Cerebellar cortex (tissue), 1 donor: ENCODE results near the gene DRAP1.

Source experiments
- DNase-seq: peaks from one replicate; pipeline ENCODE4 v3.0.0-alpha.2; 2015; ENCODE audit warnings: low spot score

The DRAP1 gene

GRCh38 chr11:65919141-65919572 is at the start of gene DRAP1:
DRAP1 (plus strand) TSS chr11:65919426; CDS start chr11:65919502, 76 bp downstream.
- DNase-seq, result peak; percentile 99

GRCh38 chr11:65869643-65870306 is 49.5 kb upstream of the DRAP1 start:
- DNase-seq, result no peak

GRCh38 chr11:65870307-65870658 is 48.9 kb upstream of the DRAP1 start:
- DNase-seq, result no peak

- no peak for DNase-seq
These were observed 48.2 kb upstream of the DRAP1 start for GRCh38 chr11:65870706-65871681.

GRCh38 chr11:65871811-65872548 is 47.2 kb upstream of the DRAP1 start:
- no peak for DNase-seq

GRCh38 chr11:65872586-65873317 is 46.5 kb upstream of the DRAP1 start, which contains the start of gene EFEMP2:
EFEMP2 (minus strand) TSS chr11:65872800; CDS start chr11:65872354, 446 bp downstream.
- DNase-seq, result no peak

- DNase-seq, result peak; percentile 93
These were observed 45.7 kb upstream of the DRAP1 start for GRCh38 chr11:65873318-65874156.

- no peak for DNase-seq
These were observed 39.6 kb upstream of the DRAP1 start, which contains the start of gene CTSW for GRCh38 chr11:65879617-65880016. CTSW (plus strand) TSS chr11:65879837; CDS start chr11:65879855, 18 bp downstream.

GRCh38 chr11:65880027-65880426 is 39.2 kb upstream of the DRAP1 start:
- no peak for DNase-seq

- no peak for DNase-seq
These were observed 38.3 kb upstream of the DRAP1 start for GRCh38 chr11:65880844-65881421.

GRCh38 chr11:65882120-65883057 is 36.8 kb upstream of the DRAP1 start:
- DNase-seq, result no peak

GRCh38 chr11:65883058-65883761 is 36.0 kb upstream of the DRAP1 start:
- no peak for DNase-seq

- no peak for DNase-seq
These were observed 35.2 kb upstream of the DRAP1 start for GRCh38 chr11:65883786-65884715.

- DNase-seq, result peak; percentile 76
These were observed 34.5 kb upstream of the DRAP1 start for GRCh38 chr11:65884716-65885092.

- no peak for DNase-seq
These were observed 34.0 kb upstream of the DRAP1 start for GRCh38 chr11:65885231-65885630.

- DNase-seq, result no peak
These were observed 33.3 kb upstream of the DRAP1 start for GRCh38 chr11:65885808-65886536.
